ENCODE data around the gene SCP2.
"Not testable (repeated sequence)": the region's sequence is repeated elsewhere in the genome, so short reads cannot be mapped to it uniquely, and the experiment has no call there.

The SCP2 gene

GRCh38 chr1:52955129-52955970, 28.3 kb downstream of the SCP2 start:
- TF ChIP-seq GABPA (IDR thresholded peaks at IDR 0.05; ENCODE audit: low read depth) (no peak), SPI1 (IDR thresholded peaks at IDR 0.05; ENCODE audit: borderline replicate concordance, low read depth) (no peak), REST (IDR thresholded peaks at IDR 0.05; ENCODE audit: insufficient replicate concordance, low read depth) (no peak)
- no peak for DNase-seq (ENCODE audit: low read depth in 1 of 2, low spot score in 1 of 2)
- Histone ChIP-seq H3K27ac (replicated peaks) (no peak overlapping the region), H3K4me3 (replicated peaks; ENCODE audit: insufficient read depth, low read length) (no peak overlapping the region), H3K27me3 (ENCODE audit: insufficient read depth, poor library complexity, severe bottlenecking) (no peaks in the 10 kb centered on the region)

GRCh38 chr1:52963101-52963500, 36.0 kb downstream of the SCP2 start:
- TF ChIP-seq CTCF (IDR thresholded peaks at IDR 0.05; ENCODE audit: insufficient read depth, low read length) (no peak), POLR2AphosphoS5 (IDR thresholded peaks at IDR 0.05; ENCODE audit: low read depth) (no peak), SPI1 (IDR thresholded peaks at IDR 0.05; ENCODE audit: borderline replicate concordance, low read depth) (no peak), GABPA (IDR thresholded peaks at IDR 0.05; ENCODE audit: low read depth) (no peak), REST (IDR thresholded peaks at IDR 0.05; ENCODE audit: insufficient replicate concordance, low read depth) (no peak)
- no peak for DNase-seq (ENCODE audit: low read depth in 1 of 2, low spot score in 1 of 2)
- Histone ChIP-seq H3K27me3 (ENCODE audit: insufficient read depth, poor library complexity, severe bottlenecking) (no peaks in the 10 kb centered on the region), H3K27ac (replicated peaks) (no peak overlapping the region), H3K4me3 (replicated peaks; ENCODE audit: insufficient read depth, low read length) (no peak overlapping the region)

- no peak for DNase-seq (ENCODE audit: low read depth in 1 of 2, low spot score in 1 of 2)
- no peaks in the 10 kb centered on the region for H3K27me3 ChIP-seq (ENCODE audit: insufficient read depth, poor library complexity, severe bottlenecking)
- H3K27ac ChIP-seq (replicated peaks): no peak overlapping the region
- no peak for TF ChIP-seq CTCF (IDR thresholded peaks at IDR 0.05; ENCODE audit: insufficient read depth, low read length)
- TF ChIP-seq GABPA (IDR thresholded peaks at IDR 0.05; ENCODE audit: low read depth): no peak
- no peak for TF ChIP-seq REST (IDR thresholded peaks at IDR 0.05; ENCODE audit: insufficient replicate concordance, low read depth)
- TF ChIP-seq SPI1 (IDR thresholded peaks at IDR 0.05; ENCODE audit: borderline replicate concordance, low read depth): no peak
- H3K4me3 ChIP-seq (replicated peaks; ENCODE audit: insufficient read depth, low read length): no peak overlapping the region
Measured at GRCh38 chr1:52967666-52968065, 40.6 kb downstream of the SCP2 start.

GRCh38 chr1:52969234-52969633, 42.2 kb downstream of the SCP2 start:
- H3K27ac ChIP-seq (replicated peaks); H3K4me3 ChIP-seq (replicated peaks; ENCODE audit: insufficient read depth, low read length); DNase-seq (ENCODE audit: low read depth in 1 of 2, low spot score in 1 of 2); H3K27me3 ChIP-seq (ENCODE audit: insufficient read depth, poor library complexity, severe bottlenecking): not testable (repeated sequence)

All from HL-60 (cell line).